A549 (cell line): Measurements from ENCODE around the gene UNCX.

ENCODE experiments used
- EHF ChIP-seq: fragments of 250-450 bp; sonication (Bioruptor Pico); IDR thresholded peaks from 2 replicates; pipeline ENCODE4 v1.5.0; 2020; ENCODE audit warnings: mild to moderate bottlenecking
- POLR2A ChIP-seq: IDR thresholded peaks from 2 replicates; pipeline ENCODE4 v1.6.1; 2012; ENCODE audit warnings: mild to moderate bottlenecking, low read length
- TF ChIP-seq, protein P1 (sequence below): fragments of >200 bp; sonication (Bioruptor Twin); formaldehyde crosslinking; IDR thresholded peaks from 3 replicates; pipeline ENCODE4 v1.5.1; 2016

DNA sequence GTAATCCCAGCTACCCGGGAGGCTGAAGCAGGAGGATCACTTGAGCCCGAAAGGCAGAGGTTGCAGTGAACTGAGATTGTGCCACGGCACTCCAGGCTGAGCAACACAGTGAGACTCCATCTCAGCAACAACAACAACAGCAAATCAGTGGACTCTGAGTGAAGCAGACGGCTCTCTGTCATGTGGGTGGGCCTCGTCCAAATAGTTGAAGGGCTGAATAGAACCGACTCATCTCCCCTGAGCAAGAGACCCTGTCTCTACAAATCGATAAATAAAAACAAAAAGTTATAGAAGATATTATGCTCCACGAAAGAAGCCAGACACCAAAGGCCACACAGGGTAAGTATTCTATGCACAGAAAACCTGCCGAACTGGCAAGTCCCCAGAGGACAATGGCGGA lies 45.9 kb downstream of the UNCX start:
- TF ChIP-seq, protein P1, sequence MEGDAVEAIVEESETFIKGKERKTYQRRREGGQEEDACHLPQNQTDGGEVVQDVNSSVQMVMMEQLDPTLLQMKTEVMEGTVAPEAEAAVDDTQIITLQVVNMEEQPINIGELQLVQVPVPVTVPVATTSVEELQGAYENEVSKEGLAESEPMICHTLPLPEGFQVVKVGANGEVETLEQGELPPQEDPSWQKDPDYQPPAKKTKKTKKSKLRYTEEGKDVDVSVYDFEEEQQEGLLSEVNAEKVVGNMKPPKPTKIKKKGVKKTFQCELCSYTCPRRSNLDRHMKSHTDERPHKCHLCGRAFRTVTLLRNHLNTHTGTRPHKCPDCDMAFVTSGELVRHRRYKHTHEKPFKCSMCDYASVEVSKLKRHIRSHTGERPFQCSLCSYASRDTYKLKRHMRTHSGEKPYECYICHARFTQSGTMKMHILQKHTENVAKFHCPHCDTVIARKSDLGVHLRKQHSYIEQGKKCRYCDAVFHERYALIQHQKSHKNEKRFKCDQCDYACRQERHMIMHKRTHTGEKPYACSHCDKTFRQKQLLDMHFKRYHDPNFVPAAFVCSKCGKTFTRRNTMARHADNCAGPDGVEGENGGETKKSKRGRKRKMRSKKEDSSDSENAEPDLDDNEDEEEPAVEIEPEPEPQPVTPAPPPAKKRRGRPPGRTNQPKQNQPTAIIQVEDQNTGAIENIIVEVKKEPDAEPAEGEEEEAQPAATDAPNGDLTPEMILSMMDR = no peak
- no peak for TF ChIP-seq POLR2A
- no peak for TF ChIP-seq EHF (CRISPR knock-in tag)
